ENCODE measurements around the gene FBL.

DNA sequence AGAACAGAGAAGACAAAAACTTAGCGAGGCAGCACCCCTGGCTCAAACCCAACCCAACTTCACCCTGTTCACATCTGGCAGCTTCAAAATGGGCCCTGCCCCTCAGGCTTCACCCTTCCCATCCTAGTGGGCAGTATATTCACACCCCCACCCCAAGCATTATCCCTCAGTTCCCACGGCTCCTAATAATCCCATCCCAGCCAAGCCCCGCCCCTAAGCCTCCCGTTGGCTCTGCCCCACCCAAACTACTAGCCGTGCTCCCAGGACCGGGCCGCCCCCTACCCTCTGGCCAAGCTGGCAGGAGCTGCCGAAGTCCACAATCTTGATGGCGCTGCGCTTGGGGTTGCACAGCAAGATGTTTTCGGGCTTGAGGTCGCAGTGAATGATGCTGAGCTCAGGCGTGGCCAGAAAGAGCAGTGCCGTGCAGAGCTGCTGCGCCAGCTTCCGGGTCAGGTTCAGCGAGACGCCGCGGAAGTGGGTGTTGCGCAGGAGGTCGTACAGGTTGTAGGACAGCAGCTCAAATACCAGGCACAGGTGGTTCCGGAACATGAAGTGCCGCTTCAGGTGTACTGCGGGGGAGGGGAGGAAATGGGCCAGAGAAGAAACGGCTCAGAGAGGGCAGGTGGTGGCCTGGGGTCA lies 18.0 kb downstream of the FBL start:
- TF ChIP-seq, protein P1, sequence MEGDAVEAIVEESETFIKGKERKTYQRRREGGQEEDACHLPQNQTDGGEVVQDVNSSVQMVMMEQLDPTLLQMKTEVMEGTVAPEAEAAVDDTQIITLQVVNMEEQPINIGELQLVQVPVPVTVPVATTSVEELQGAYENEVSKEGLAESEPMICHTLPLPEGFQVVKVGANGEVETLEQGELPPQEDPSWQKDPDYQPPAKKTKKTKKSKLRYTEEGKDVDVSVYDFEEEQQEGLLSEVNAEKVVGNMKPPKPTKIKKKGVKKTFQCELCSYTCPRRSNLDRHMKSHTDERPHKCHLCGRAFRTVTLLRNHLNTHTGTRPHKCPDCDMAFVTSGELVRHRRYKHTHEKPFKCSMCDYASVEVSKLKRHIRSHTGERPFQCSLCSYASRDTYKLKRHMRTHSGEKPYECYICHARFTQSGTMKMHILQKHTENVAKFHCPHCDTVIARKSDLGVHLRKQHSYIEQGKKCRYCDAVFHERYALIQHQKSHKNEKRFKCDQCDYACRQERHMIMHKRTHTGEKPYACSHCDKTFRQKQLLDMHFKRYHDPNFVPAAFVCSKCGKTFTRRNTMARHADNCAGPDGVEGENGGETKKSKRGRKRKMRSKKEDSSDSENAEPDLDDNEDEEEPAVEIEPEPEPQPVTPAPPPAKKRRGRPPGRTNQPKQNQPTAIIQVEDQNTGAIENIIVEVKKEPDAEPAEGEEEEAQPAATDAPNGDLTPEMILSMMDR (IDR thresholded peaks at IDR 0.05) = no peak
- TF ChIP-seq POLR2A (IDR thresholded peaks at IDR 0.05) = no peak
